Tibial nerve (tissue), 4 donors: Measurements from ENCODE around the gene QDPR.

Source experiments
- CTCF ChIP-seq, 5 experiments: fragments of 200-600 bp in 3 of 5; fragments of 450-650 bp in 2 of 5; sonication (generic) in 3 of 5; IDR thresholded peaks; one replicate each; pipeline ENCODE4 v1.5.1; 2016 to 2019; ENCODE audit warnings: antibody characterized with exemption in 5 of 5, mild to moderate bottlenecking in 3 of 5, moderate library complexity in 2 of 5
- EP300 ChIP-seq, 2 donors: sonication (generic); formaldehyde crosslinking; IDR thresholded peaks; one replicate each; pipeline ENCODE4 v1.6.1; 2017; ENCODE audit warnings: antibody characterized with exemption in 2 of 2, mild to moderate bottlenecking in 1 of 2

DNA sequence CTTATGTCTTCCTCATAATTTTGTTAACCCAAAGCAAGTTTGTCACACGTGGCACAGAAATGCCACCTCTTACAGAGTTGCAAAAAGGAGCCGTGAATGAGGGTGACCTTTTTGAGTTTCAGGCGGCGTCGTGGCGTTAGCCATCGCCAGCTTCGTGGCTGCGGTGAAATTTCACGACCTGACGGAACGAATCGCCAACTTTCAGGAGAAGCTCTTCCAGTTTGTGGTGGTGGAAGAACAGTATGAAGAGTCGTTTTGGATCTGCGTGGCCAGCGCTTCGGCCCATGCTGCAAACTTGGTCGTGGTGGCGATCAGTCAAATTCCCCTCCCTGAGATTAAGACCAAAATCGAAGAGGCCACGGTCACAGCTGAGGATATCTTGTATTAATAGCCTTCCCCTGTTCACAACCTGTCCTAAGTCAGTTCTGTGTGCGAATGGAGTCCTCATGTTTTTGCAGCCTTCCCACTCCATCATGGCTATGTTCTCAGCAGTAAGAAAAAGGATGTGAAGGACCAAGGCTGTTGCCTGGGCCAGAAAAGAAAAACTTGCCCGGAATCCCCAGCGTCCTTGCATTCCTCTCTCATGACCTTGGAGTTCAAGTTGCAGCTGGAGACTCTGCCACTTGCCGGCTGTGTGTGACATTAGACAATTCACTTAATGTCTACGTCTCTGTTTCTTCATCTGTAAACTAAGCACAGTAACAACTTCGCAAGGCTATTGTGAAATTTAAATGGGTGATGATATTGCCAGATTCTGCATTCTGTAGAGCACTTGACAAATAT is 15.0 kb upstream of the QDPR start:
- TF ChIP-seq EP300 (IDR thresholded peaks at IDR 0.05) (no peak), CTCF (IDR thresholded peaks at IDR 0.05) (no peak)
